Ramos (cell line): Measurements from ENCODE around the gene MS4A15.

Source experiments
- in situ Hi-C: fragments of 300-500 bp; cut with MboI; formaldehyde crosslinking; loops from one replicate; pipeline ENCODE4 v1.14.3; 2022; ENCODE audit warnings: low sequenced_read_pairs; ENCODE audit not compliant: unreplicated experiment

MS4A15 gene

GRCh38 chr11:60750911-60751310 lies 5.8 kb upstream of the MS4A15 start:
- in situ Hi-C loops, result loop anchor here (25.0 kb wide), 1 partner anchor 414 kb away; the partner anchor contains the start of gene MS4A6E

- in situ Hi-C loops, result loop anchor here (25.0 kb wide), 1 partner anchor 416 kb away; the partner anchor contains the start of gene MS4A6E
Measured at GRCh38 chr11:60753309-60753708, 3.4 kb upstream of the MS4A15 start.

- in situ Hi-C loops, result loop anchor here (25.0 kb wide), 1 partner anchor 418 kb away; the partner anchor contains the start of gene MS4A6E
Measured at GRCh38 chr11:60754887-60755286, 1.8 kb upstream of the MS4A15 start.

- in situ Hi-C loops, result loop anchor here (25.0 kb wide), 1 partner anchor 420 kb away; the partner anchor contains the start of gene MS4A6E
Measured at GRCh38 chr11:60757231-60757800, 649 bp downstream of the MS4A15 start.

- in situ Hi-C loops, result loop anchor here (25.0 kb wide), 1 partner anchor 421 kb away; the partner anchor contains the start of gene MS4A6E
Measured at GRCh38 chr11:60758671-60759070, 2.0 kb downstream of the MS4A15 start.

GRCh38 chr11:60759438-60760225 lies 3.0 kb downstream of the MS4A15 start:
- in situ Hi-C loops, result loop anchor here (25.0 kb wide), 1 partner anchor 422 kb away; the partner anchor contains the start of gene MS4A6E

- in situ Hi-C loops, result loop anchor here (25.0 kb wide), 1 partner anchor 424 kb away; the partner anchor contains the start of gene MS4A6E
Measured at GRCh38 chr11:60761436-60762190, 4.9 kb downstream of the MS4A15 start.

GRCh38 chr11:60762851-60763691 lies 6.4 kb downstream of the MS4A15 start:
- in situ Hi-C loops, result loop anchor here (25.0 kb wide), 1 partner anchor 426 kb away; the partner anchor contains the start of gene MS4A6E

- in situ Hi-C loops, result loop anchor here (25.0 kb wide), 1 partner anchor 427 kb away; the partner anchor contains the start of gene MS4A6E
Measured at GRCh38 chr11:60763692-60764369, 7.2 kb downstream of the MS4A15 start.

GRCh38 chr11:60764879-60765278 lies 8.2 kb downstream of the MS4A15 start:
- in situ Hi-C loops, result loop anchor here (25.0 kb wide), 1 partner anchor 428 kb away; the partner anchor contains the start of gene MS4A6E

GRCh38 chr11:60765355-60765754 lies 8.7 kb downstream of the MS4A15 start:
- in situ Hi-C loops, result loop anchor here (25.0 kb wide), 1 partner anchor 428 kb away; the partner anchor contains the start of gene MS4A6E

- in situ Hi-C loops, result loop anchor here (25.0 kb wide), 1 partner anchor 429 kb away; the partner anchor contains the start of gene MS4A6E
Measured at GRCh38 chr11:60766547-60766946, 9.9 kb downstream of the MS4A15 start.

GRCh38 chr11:60767388-60767811 lies 10.7 kb downstream of the MS4A15 start:
- in situ Hi-C loops, result loop anchor here (25.0 kb wide), 1 partner anchor 430 kb away; the partner anchor contains the start of gene MS4A6E

GRCh38 chr11:60768202-60768601 lies 11.5 kb downstream of the MS4A15 start:
- in situ Hi-C loops, result loop anchor here (25.0 kb wide), 1 partner anchor 431 kb away; the partner anchor contains the start of gene MS4A6E

- in situ Hi-C loops, result loop anchor here (25.0 kb wide), 1 partner anchor 432 kb away; the partner anchor contains the start of gene MS4A6E
Measured at GRCh38 chr11:60769273-60769672, 12.6 kb downstream of the MS4A15 start.

- in situ Hi-C loops, result loop anchor here (25.0 kb wide), 1 partner anchor 433 kb away; the partner anchor contains the start of gene MS4A6E
Measured at GRCh38 chr11:60769811-60770210, 13.1 kb downstream of the MS4A15 start.

- in situ Hi-C loops, result loop anchor here (25.0 kb wide), 1 partner anchor 434 kb away; the partner anchor contains the start of gene MS4A6E
Measured at GRCh38 chr11:60771146-60771545, 14.5 kb downstream of the MS4A15 start.
